Nephron progenitor cell (in vitro differentiated cells): ENCODE results near the gene WDR43.
A peak's percentile ranks its signal among the peaks of the same experiment; 100 is the strongest.

Source experiments
- DNase-seq: peaks from one replicate; pipeline ENCODE4 v3.0.0; 2021
- H3K27ac Mint-ChIP-seq: 2 replicates; pipeline ENCODE4 v1.8.0; 2021; ENCODE audit warnings: mild to moderate bottlenecking, moderate library complexity, mixed read lengths
- H3K27me3 Mint-ChIP-seq: 2 replicates; pipeline ENCODE4 v1.8.0; 2021; ENCODE audit warnings: mild to moderate bottlenecking, low read depth, mixed read lengths; ENCODE audit not compliant: poor library complexity
- H3K36me3 Mint-ChIP-seq: 2 replicates; pipeline ENCODE4 v1.8.0; 2021; ENCODE audit warnings: low read depth, mixed read lengths
- H3K4me1 Mint-ChIP-seq: 2 replicates; pipeline ENCODE4 v1.8.0; 2021; ENCODE audit warnings: mixed read lengths
- H3K4me3 Mint-ChIP-seq: 2 replicates; pipeline ENCODE4 v1.8.0; 2021; ENCODE audit warnings: mild to moderate bottlenecking, moderate library complexity, mixed read lengths
- H3K9me3 Mint-ChIP-seq: 2 replicates; pipeline ENCODE4 v1.8.0; 2021; ENCODE audit warnings: mild to moderate bottlenecking, moderate library complexity, mixed read lengths
- TF ChIP-seq, protein P1 (sequence below): fragments of 200-600 bp; sonication (generic); IDR thresholded peaks from 2 replicates; pipeline ENCODE4 v1.5.0; 2021; ENCODE audit warnings: antibody characterized with exemption

Gene WDR43

GRCh38 chr2:28894470-28895188, at the start of gene WDR43:
Gene WDR43 (plus strand): TSS chr2:28894667. CDS start chr2:28894699, 32 bp downstream.
- peaks cover 9% of the 10 kb centered on the region for H3K27me3 Mint-ChIP-seq
- no peaks in the 10 kb centered on the region for H3K36me3 Mint-ChIP-seq
- TF ChIP-seq, protein P1, sequence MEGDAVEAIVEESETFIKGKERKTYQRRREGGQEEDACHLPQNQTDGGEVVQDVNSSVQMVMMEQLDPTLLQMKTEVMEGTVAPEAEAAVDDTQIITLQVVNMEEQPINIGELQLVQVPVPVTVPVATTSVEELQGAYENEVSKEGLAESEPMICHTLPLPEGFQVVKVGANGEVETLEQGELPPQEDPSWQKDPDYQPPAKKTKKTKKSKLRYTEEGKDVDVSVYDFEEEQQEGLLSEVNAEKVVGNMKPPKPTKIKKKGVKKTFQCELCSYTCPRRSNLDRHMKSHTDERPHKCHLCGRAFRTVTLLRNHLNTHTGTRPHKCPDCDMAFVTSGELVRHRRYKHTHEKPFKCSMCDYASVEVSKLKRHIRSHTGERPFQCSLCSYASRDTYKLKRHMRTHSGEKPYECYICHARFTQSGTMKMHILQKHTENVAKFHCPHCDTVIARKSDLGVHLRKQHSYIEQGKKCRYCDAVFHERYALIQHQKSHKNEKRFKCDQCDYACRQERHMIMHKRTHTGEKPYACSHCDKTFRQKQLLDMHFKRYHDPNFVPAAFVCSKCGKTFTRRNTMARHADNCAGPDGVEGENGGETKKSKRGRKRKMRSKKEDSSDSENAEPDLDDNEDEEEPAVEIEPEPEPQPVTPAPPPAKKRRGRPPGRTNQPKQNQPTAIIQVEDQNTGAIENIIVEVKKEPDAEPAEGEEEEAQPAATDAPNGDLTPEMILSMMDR = no peak

DNA sequence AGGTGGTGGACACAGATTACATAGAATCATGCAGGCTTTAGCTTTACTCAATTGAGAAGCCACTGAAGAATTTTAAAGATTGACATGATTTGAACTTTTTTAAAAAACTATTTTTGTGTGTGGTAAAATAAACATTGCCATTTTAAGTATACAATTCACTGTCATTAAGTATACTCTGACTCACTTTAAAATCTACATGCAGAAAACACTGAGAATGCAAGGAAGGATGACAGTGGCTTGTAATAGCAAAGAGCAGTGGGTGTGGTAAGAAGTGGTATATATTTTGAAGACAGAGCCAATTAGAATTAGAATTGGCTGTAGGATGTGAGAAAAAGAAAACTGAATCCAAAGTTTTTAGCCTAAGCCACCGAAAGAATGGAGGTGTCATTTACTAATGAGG, 39.3 kb upstream of the WDR43 start:
- TF ChIP-seq, protein P1 = no peak
- Mint-ChIP-seq H3K4me3 (no peak overlapping the region), H3K36me3 (peaks cover 41% of the 10 kb centered on the region), H3K9me3 (no peaks in the 10 kb centered on the region), H3K27me3 (no peaks in the 10 kb centered on the region), H3K4me1 (no peaks in the 10 kb centered on the region), H3K27ac (peak overlapping the region; percentile 62)
- DNase-seq = no peak

More at GRCh38 chr2:28894470-28895188, at the start of gene WDR43:
- peak within 1 kb of the TSS; percentile 96 for H3K27ac Mint-ChIP-seq
- H3K4me1 Mint-ChIP-seq = peaks cover 39% of the 10 kb centered on the region
- peaks cover 7% of the 10 kb centered on the region for H3K9me3 Mint-ChIP-seq
- peak; percentile 97 for DNase-seq
- H3K4me3 Mint-ChIP-seq = peak within 1 kb of the TSS; percentile 98

- no peaks in the 10 kb centered on the region for H3K4me1 Mint-ChIP-seq
- H3K27ac Mint-ChIP-seq = no peak overlapping the region
These were observed 38.5 kb upstream of the WDR43 start for GRCh38 chr2:28855977-28856376.

GRCh38 chr2:28868611-28869010, 25.9 kb upstream of the WDR43 start:
- peaks cover 25% of the 10 kb centered on the region for H3K36me3 Mint-ChIP-seq
- H3K9me3 Mint-ChIP-seq = no peaks in the 10 kb centered on the region
- peak overlapping the region; percentile 100 for H3K4me3 Mint-ChIP-seq
- TF ChIP-seq, protein P1 = no peak
- H3K27ac Mint-ChIP-seq = no peak overlapping the region
- H3K4me1 Mint-ChIP-seq = peaks cover 36% of the 10 kb centered on the region
- peak; percentile 10 for DNase-seq
- H3K27me3 Mint-ChIP-seq = peaks cover 22% of the 10 kb centered on the region

More at GRCh38 chr2:28855977-28856376, 38.5 kb upstream of the WDR43 start:
- H3K27me3 Mint-ChIP-seq = no peaks in the 10 kb centered on the region
- no peak for DNase-seq
- H3K36me3 Mint-ChIP-seq = peaks cover 49% of the 10 kb centered on the region
- no peak overlapping the region for H3K4me3 Mint-ChIP-seq
- no peaks in the 10 kb centered on the region for H3K9me3 Mint-ChIP-seq
- TF ChIP-seq, protein P1 = no peak

DNA sequence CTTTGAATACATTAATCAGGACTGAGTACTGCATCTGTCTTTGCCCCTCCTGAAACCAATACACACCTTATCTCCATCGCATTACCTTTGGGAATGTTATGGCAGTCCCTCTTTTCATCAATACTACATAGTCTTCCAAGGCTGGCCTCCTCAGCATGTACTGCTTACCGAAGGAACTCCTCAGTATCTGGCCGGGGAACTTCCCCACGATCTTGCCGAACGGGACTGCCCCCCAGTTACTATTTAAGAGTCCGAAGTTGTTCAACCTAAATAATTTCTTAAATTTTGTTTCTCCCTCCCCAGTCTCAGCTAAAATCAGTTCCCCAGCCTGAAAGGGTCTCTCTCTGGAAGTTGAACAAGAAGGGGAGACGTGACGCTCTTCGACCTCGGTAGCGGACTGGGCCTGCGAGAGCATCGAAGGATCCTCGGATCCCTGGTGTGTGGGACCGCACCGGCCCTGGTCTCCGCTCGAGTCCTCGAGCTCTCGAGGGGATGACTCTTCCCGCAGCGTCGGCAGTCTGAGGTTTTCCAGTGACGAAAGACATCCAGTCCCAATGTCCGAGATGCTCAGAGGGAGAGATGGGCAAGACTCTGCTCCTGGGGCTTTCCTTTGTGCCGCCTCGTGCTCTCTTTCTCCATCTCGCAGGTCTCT, 24.8 kb upstream of the WDR43 start:
- no peaks in the 10 kb centered on the region for H3K9me3 Mint-ChIP-seq
- peaks cover 18% of the 10 kb centered on the region for H3K36me3 Mint-ChIP-seq
- TF ChIP-seq, protein P1 = no peak
- peak overlapping the region; percentile 100 for H3K4me3 Mint-ChIP-seq
- H3K4me1 Mint-ChIP-seq = peaks cover 36% of the 10 kb centered on the region
- peaks cover 30% of the 10 kb centered on the region for H3K27me3 Mint-ChIP-seq
- peak overlapping the region; percentile 99 for H3K27ac Mint-ChIP-seq
- DNase-seq = no peak
